Natural killer cell treated with Interleukin-12 subunit alpha and Interleukin-12 subunit beta and Interleukin-15 and Interleukin-18, amount 100 ng/mL, for 72 hours (primary cell): Measurements from ENCODE around the gene THRB. TPM values are rescaled to one million over a fixed set of nuclear protein-coding genes. Genes with fewer than 3 reads are reported as not detected.

Experiments used
- ATAC-seq, 2 donors: fragments of 150-1000 bp; cut with Tn5 transposase in 1 of 2; sonication (Bioruptor Pico), chemical (Tn5 transposase) in 1 of 2; 2 replicates each; pipeline ENCODE4 v1.10.0; 2021
- DNase-seq: peaks from one replicate; pipeline ENCODE4 v3.0.0; 2022; ENCODE audit warnings: low spot score
- H3K27ac Mint-ChIP-seq, 2 donors: 1 replicate in 1 of 2; 2 replicates in 1 of 2; pipeline ENCODE4 v1.8.0; 2022; ENCODE audit warnings: mixed read lengths in 2 of 2, mild to moderate bottlenecking in 1 of 2, moderate library complexity in 1 of 2
- H3K27me3 Mint-ChIP-seq, 2 donors: 1 replicate in 1 of 2; 2 replicates in 1 of 2; pipeline ENCODE4 v1.8.0; 2022; ENCODE audit warnings: mixed read lengths in 2 of 2
- H3K36me3 Mint-ChIP-seq: one replicate; pipeline ENCODE4 v1.8.0; 2022; ENCODE audit warnings: mixed read lengths
- H3K4me1 Mint-ChIP-seq, 2 donors: 1 replicate in 1 of 2; 2 replicates in 1 of 2; pipeline ENCODE4 v1.8.0; 2022; ENCODE audit warnings: low read depth in 2 of 2, mixed read lengths in 2 of 2, mild to moderate bottlenecking in 1 of 2
- H3K4me3 Mint-ChIP-seq: one replicate; pipeline ENCODE4 v1.8.0; 2022; ENCODE audit warnings: mixed read lengths
- H3K9me3 Mint-ChIP-seq: 2 replicates; pipeline ENCODE4 v1.8.0; 2022; ENCODE audit warnings: mixed read lengths
- total RNA-seq, 2 donors: library from RNA; stranded (reverse); gene quantifications; one replicate each; pipeline ENCODE4 v1.2.3, GENCODE V29; 2022

The THRB gene
- total RNA-seq, 2 donors from 2014 or later, result 0.22 TPM; not detected in 1

GRCh38 chr3:24340161-24340560 is 154.5 kb downstream of the THRB start:
- H3K9me3 Mint-ChIP-seq, result peaks cover 5% of the 10 kb centered on the region
- no peak for DNase-seq
- H3K4me1 Mint-ChIP-seq, result no peaks in the 10 kb centered on the region
- H3K4me3 Mint-ChIP-seq, result no peak overlapping the region
- no peak for ATAC-seq
- H3K36me3 Mint-ChIP-seq, result no peaks in the 10 kb centered on the region
- H3K27ac Mint-ChIP-seq, result no peak overlapping the region
- H3K27me3 Mint-ChIP-seq, result no peaks in the 10 kb centered on the region

DNA sequence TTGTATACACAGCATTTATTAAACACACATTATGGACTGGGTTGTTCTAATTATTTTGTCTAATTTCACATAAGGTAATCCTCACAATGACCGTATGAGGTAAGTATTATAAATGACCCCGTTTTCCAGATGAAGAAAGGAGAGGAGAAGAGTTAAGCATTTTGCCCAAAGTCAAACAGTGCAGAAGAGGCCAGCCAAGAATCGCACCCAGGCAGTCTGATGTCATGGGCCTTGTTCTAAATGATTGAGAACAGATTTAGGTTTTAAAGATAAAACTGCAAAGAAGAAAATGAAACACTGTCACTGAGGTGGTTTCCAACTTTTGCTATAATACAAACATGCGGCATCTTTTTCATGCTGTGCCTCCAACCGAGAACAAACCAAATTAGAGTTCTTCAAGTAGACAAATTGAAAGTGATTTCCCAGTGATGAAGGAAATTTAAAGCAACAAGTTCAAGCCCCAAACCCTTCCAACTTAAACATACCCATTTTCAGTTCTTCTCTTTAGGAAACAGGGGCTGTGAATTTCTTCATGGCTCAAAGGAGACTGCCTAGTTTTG is 155.3 kb downstream of the THRB start:
- Mint-ChIP-seq H3K4me1 (no peaks in the 10 kb centered on the region), H3K27me3 (no peaks in the 10 kb centered on the region), H3K4me3 (no peak overlapping the region), H3K27ac (no peak overlapping the region), H3K36me3 (no peaks in the 10 kb centered on the region), H3K9me3 (peaks cover 2% of the 10 kb centered on the region)
- DNase-seq (no peak), ATAC-seq (no peak)

DNA sequence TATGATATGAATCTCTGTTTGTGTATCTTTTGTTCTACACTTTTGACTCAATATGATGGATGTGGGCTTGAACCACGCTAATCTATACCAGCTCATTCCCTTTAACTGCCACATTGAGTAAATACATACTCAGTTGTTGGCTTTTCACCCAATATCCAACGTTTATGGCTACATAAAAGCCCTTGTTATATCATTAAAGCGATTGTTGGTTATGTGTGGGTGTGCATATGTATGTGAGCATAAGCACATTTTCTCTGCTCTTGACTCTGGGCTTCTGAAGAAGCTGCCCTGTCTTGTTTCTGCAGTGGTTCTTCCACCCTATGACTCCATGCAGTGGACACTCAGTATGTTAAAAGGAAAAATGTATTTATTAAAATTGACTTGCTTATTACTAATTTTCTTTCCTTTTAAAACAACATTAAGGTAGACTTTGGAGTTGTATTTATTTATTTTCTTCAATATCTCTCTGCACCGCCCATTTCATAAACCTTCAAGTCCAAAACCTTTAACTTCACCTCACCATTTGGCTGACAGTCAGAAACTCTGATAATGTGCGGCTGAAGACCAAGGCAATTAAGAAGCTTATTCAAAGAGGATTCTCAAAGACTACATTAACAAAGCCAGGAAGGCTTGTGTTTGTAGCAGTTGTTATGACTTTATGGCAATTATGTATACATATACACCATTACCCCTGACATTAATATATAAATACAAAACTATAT is 156.1 kb downstream of the THRB start:
- Mint-ChIP-seq H3K27ac (no peak overlapping the region), H3K9me3 (peaks cover 6% of the 10 kb centered on the region), H3K4me1 (no peaks in the 10 kb centered on the region), H3K36me3 (no peaks in the 10 kb centered on the region), H3K4me3 (no peak overlapping the region), H3K27me3 (no peaks in the 10 kb centered on the region)
- no peak for DNase-seq
- no peak for ATAC-seq

DNA sequence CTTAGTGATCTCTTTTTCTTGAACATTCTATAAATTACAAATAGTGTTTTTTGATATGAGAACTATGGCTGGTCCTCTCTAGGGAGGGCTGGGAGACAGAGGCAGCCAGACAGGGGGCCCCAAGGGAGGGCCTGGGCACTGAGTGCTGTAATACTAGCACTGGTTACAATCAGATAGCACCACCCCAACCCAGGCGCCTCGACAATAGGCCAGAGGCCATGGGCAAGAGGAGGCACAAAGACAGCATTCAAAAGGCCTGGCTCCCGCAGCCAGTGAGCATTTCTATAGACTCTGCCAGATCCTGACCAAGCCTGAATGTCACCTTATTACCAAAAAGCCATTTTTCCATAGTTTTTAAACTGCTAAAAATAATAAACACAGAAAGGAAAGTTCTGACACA is 158.5 kb downstream of the THRB start:
- DNase-seq (no peak), ATAC-seq (no peak)
- no peaks in the 10 kb centered on the region for H3K36me3 Mint-ChIP-seq
- no peak overlapping the region for H3K4me3 Mint-ChIP-seq
- H3K27ac Mint-ChIP-seq, result no peak overlapping the region
- H3K27me3 Mint-ChIP-seq, result no peaks in the 10 kb centered on the region
- peaks cover 5% of the 10 kb centered on the region for H3K9me3 Mint-ChIP-seq
- no peaks in the 10 kb centered on the region for H3K4me1 Mint-ChIP-seq

DNA sequence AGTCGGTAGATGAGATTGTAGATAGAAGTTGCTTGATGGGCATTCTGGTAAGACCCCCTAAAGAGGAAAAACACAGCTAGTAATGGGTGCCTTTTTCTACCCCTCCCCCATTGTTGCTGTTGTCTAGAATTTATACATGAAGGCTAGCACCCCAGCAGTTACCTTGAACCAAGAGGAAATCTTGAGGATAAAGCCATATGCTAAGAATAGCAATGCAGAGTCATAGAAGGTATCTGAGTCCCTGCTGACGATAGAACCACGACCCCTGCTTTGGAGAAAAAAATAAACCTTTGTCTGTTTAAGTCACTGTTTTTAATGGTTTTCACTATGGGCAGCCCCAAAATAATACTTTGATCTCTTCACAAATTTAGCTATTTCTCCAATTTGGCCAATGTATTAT is 162.6 kb downstream of the THRB start:
- H3K36me3 Mint-ChIP-seq, result no peaks in the 10 kb centered on the region
- H3K9me3 Mint-ChIP-seq, result peaks cover 16% of the 10 kb centered on the region
- H3K27me3 Mint-ChIP-seq, result no peaks in the 10 kb centered on the region
- ATAC-seq (no peak), DNase-seq (no peak)
- no peaks in the 10 kb centered on the region for H3K4me1 Mint-ChIP-seq
- H3K4me3 Mint-ChIP-seq, result no peak overlapping the region
- no peak overlapping the region for H3K27ac Mint-ChIP-seq

GRCh38 chr3:24323272-24323671 is 171.4 kb downstream of the THRB start:
- no peak for DNase-seq
- Mint-ChIP-seq H3K4me3 (no peak overlapping the region), H3K36me3 (no peaks in the 10 kb centered on the region), H3K27ac (no peak overlapping the region), H3K9me3 (peaks cover 1% of the 10 kb centered on the region), H3K27me3 (no peaks in the 10 kb centered on the region), H3K4me1 (no peaks in the 10 kb centered on the region)
- ATAC-seq, result no peak

GRCh38 chr3:24320601-24321000 is 174.0 kb downstream of the THRB start:
- H3K4me1 Mint-ChIP-seq, result no peaks in the 10 kb centered on the region
- ATAC-seq (no peak), DNase-seq (no peak)
- H3K27ac Mint-ChIP-seq, result no peak overlapping the region
- H3K36me3 Mint-ChIP-seq, result no peaks in the 10 kb centered on the region
- no peak overlapping the region for H3K4me3 Mint-ChIP-seq
- no peaks in the 10 kb centered on the region for H3K9me3 Mint-ChIP-seq
- no peaks in the 10 kb centered on the region for H3K27me3 Mint-ChIP-seq

DNA sequence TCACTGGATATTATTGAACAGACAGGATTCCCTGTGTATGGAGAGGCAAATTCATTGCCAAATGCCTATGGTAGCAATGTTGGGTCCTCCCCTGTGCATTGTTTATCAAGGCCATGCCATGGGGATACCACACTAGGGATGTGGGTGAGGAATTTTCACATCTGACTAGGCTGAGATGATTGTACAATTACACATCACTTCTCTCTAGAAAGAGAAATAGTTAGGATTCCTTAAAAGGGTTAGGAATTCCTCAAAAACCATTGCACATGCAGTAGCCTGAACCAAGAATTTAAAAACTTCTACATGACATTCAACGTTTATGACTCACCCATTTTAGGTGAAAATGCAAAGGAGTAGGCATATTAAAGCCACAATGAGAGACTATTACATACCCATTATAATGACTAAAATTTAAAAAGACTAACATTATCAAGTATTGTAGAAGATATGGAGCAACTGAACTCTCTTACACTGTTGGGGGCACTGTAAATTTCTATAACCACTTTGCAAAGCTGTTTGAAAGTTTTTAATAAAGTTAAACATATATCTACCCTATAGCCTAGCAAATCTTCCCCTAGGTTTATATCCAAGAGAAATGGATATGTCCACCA is 175.9 kb downstream of the THRB start:
- no peak for DNase-seq
- Mint-ChIP-seq H3K36me3 (no peaks in the 10 kb centered on the region), H3K4me1 (no peaks in the 10 kb centered on the region), H3K9me3 (no peaks in the 10 kb centered on the region), H3K27ac (no peak overlapping the region), H3K4me3 (no peak overlapping the region), H3K27me3 (no peaks in the 10 kb centered on the region)
- no peak for ATAC-seq

DNA sequence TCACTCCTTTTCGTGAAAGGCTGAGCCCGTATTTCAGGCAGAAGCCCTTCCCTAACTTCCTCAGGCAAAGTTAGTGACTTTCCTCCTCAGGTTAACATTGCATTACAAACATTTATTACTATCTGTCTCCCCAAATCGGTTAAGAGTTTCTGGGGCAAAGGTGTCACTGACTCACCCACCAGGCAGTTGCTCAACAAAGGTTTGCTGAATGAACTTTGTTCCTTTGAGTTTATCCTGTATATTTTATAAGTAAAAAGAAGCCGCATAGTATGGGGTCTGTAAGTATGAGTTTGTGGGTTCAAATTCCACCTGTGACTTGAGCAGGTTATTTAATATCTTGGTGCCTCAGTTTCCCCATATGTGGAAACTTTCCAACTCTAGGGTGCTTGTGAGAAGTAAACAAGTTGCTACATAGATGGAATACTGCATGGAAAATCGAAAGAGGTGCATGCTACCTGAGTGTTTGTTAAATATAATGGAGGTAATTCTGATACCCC is 177.7 kb downstream of the THRB start:
- DNase-seq, result no peak
- Mint-ChIP-seq H3K27ac (no peak overlapping the region), H3K27me3 (peaks cover 0 to 10% of the 10 kb centered on the region in 2 donors), H3K36me3 (no peaks in the 10 kb centered on the region), H3K9me3 (peaks cover under 1% of the 10 kb centered on the region), H3K4me1 (no peaks in the 10 kb centered on the region), H3K4me3 (no peak overlapping the region)
- no peak for ATAC-seq

DNA sequence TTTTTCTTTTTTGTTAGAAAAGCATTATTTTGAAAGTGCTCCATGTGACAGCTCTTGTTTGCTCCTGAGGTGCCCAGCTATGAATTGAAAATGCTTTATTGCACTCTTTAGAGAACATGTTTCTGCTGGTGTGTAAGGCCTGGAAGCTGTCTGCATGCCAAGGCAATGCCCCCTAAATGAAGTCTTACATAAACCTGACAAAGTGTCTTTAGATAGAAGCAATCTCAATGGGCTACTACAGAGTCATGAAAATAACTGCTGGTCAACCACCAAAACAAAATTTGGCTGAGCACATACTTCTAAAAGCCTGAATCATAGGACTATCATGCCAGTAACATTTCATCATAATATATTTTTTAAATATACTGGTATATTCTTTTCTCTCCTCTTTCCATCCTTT is 178.7 kb downstream of the THRB start:
- no peak overlapping the region for H3K4me3 Mint-ChIP-seq
- no peaks in the 10 kb centered on the region for H3K4me1 Mint-ChIP-seq
- no peak overlapping the region for H3K27ac Mint-ChIP-seq
- peaks cover 0 to 13% of the 10 kb centered on the region in 2 donors for H3K27me3 Mint-ChIP-seq
- ATAC-seq, result no peak
- H3K36me3 Mint-ChIP-seq, result no peaks in the 10 kb centered on the region
- peaks cover 6% of the 10 kb centered on the region for H3K9me3 Mint-ChIP-seq
- DNase-seq, result no peak

- peaks cover 0 to 13% of the 10 kb centered on the region in 2 donors for H3K27me3 Mint-ChIP-seq
- H3K4me1 Mint-ChIP-seq, result no peaks in the 10 kb centered on the region
- no peak overlapping the region for H3K4me3 Mint-ChIP-seq
- DNase-seq (no peak), ATAC-seq (no peak)
- H3K9me3 Mint-ChIP-seq, result peaks cover 6% of the 10 kb centered on the region
- no peaks in the 10 kb centered on the region for H3K36me3 Mint-ChIP-seq
- H3K27ac Mint-ChIP-seq, result no peak overlapping the region
These were observed 179.3 kb downstream of the THRB start for GRCh38 chr3:24315356-24315755.

- no peak overlapping the region for H3K27ac Mint-ChIP-seq
- no peak overlapping the region for H3K4me3 Mint-ChIP-seq
- no peaks in the 10 kb centered on the region for H3K4me1 Mint-ChIP-seq
- H3K9me3 Mint-ChIP-seq, result peaks cover 6% of the 10 kb centered on the region
- ATAC-seq (no peak), DNase-seq (no peak)
- no peaks in the 10 kb centered on the region for H3K36me3 Mint-ChIP-seq
- peaks cover 0 to 13% of the 10 kb centered on the region in 2 donors for H3K27me3 Mint-ChIP-seq
These were observed 182.8 kb downstream of the THRB start for GRCh38 chr3:24311881-24312280.

DNA sequence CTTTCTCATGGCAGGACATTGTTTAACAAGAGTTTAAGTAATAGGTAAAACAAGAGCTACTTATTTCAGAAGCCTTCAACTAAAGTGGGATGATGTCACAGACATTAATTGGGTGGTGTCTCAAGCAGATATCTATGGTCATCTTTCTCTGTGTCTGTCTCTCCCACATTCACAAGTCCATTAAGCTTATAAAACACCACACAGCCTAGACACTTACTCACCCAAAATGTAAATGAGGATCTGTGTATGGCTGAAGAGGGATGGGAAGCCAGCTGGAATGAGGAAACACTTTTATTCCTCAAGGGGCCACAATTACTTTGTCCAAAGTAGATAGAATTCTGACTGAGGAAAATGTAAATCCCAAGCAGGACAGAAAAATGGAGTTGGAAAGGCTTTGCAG is 183.8 kb downstream of the THRB start:
- no peak overlapping the region for H3K4me3 Mint-ChIP-seq
- DNase-seq, result no peak
- no peaks in the 10 kb centered on the region for H3K36me3 Mint-ChIP-seq
- no peaks in the 10 kb centered on the region for H3K4me1 Mint-ChIP-seq
- no peak overlapping the region for H3K27ac Mint-ChIP-seq
- ATAC-seq, result no peak
- peaks cover 6% of the 10 kb centered on the region for H3K9me3 Mint-ChIP-seq
- H3K27me3 Mint-ChIP-seq, result peaks cover 0 to 13% of the 10 kb centered on the region in 2 donors

- no peaks in the 10 kb centered on the region for H3K36me3 Mint-ChIP-seq
- no peak overlapping the region for H3K27ac Mint-ChIP-seq
- H3K27me3 Mint-ChIP-seq, result no peaks in the 10 kb centered on the region
- ATAC-seq (no peak), DNase-seq (no peak)
- H3K4me1 Mint-ChIP-seq, result no peaks in the 10 kb centered on the region
- H3K4me3 Mint-ChIP-seq, result no peak overlapping the region
- peaks cover 2% of the 10 kb centered on the region for H3K9me3 Mint-ChIP-seq
These were observed 188.1 kb downstream of the THRB start for GRCh38 chr3:24306518-24306917.
